Panc1 (cell line): ENCODE results near the gene C11orf42.

Experiments used
- POLR2AphosphoS5 ChIP-seq: IDR thresholded peaks from 2 replicates; pipeline ENCODE4 v1.6.1; 2012; ENCODE audit warnings: mild to moderate bottlenecking, low read depth, low read length, moderate library complexity
- REST ChIP-seq, 2 experiments: IDR thresholded peaks; 2 replicates each; pipeline ENCODE4 v1.6.1; 2011 to 2012; ENCODE audit warnings: low read depth in 2 of 2, control low read depth in 1 of 2, low read length in 1 of 2, mild to moderate bottlenecking in 1 of 2, moderate library complexity in 1 of 2; ENCODE audit not compliant: insufficient read depth in 1 of 2
- SIN3A ChIP-seq: IDR thresholded peaks from 2 replicates; pipeline ENCODE4 v1.6.1; 2012; ENCODE audit warnings: low read depth, mild to moderate bottlenecking, low read length, moderate library complexity, borderline replicate concordance; ENCODE audit not compliant: insufficient read depth
- TCF7L2 ChIP-seq: IDR thresholded peaks from 2 replicates; pipeline ENCODE4 v1.6.1; 2011; ENCODE audit warnings: mild to moderate bottlenecking, low read depth, low read length, inconsistent platforms
- TF ChIP-seq, protein P1 (sequence below): fragments of 450-650 bp; IDR thresholded peaks from 2 replicates; pipeline ENCODE4 v1.5.1; 2017; ENCODE audit warnings: mild to moderate bottlenecking

DNA sequence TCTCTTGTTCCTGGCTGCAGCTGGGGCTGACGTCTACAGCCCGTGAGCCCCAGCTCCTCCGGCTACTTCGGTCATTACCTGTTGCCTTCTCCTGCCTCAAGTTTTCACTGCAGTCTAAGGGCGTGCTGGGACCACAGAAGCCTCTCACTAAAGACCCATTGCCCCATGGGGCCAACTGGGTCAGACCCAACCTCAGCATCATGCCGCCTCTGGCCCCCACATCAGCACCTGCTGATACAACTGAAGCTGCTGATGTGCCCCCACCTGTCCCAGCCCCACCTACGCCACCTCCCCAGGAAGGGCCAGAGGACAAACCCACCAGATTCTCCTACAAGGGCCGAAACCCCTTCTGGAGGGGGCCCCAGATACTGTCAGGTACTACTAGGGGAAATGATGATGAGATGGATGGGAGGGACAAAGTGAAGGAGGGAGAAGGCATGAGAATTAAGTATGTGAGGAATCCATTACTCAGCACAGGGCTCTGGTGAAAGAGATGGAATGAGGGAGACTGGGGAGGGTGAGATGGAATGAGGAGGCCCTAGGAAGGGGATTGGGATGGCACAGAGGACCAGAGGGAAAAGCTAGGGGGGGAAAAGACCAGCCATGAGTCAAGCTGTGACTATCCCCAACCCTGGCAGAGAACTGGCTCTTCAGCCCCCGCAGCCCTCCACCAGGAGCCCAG lies 5.1 kb downstream of the C11orf42 start:
- TF ChIP-seq, protein P1, sequence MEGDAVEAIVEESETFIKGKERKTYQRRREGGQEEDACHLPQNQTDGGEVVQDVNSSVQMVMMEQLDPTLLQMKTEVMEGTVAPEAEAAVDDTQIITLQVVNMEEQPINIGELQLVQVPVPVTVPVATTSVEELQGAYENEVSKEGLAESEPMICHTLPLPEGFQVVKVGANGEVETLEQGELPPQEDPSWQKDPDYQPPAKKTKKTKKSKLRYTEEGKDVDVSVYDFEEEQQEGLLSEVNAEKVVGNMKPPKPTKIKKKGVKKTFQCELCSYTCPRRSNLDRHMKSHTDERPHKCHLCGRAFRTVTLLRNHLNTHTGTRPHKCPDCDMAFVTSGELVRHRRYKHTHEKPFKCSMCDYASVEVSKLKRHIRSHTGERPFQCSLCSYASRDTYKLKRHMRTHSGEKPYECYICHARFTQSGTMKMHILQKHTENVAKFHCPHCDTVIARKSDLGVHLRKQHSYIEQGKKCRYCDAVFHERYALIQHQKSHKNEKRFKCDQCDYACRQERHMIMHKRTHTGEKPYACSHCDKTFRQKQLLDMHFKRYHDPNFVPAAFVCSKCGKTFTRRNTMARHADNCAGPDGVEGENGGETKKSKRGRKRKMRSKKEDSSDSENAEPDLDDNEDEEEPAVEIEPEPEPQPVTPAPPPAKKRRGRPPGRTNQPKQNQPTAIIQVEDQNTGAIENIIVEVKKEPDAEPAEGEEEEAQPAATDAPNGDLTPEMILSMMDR: no peak
- TF ChIP-seq POLR2AphosphoS5: no peak
- TF ChIP-seq REST (IDR thresholded peaks at IDR 0.05; ENCODE audit: insufficient read depth in 1 of 2, low read depth in 2 of 2, low read length in 1 of 2): no peak
- no peak for TF ChIP-seq SIN3A
- TF ChIP-seq TCF7L2: no peak
